NCI-H2029 (cell line): ENCODE measurements around the gene INPP5F.
"Not testable (repeated sequence)": the region's sequence is repeated elsewhere in the genome, so short reads cannot be mapped to it uniquely, and the experiment has no call there.

Experiments used
- DNase-seq: peaks from one replicate; lab custom pipeline; 2025; lab: John Stamatoyannopoulos, UW

Gene INPP5F

DNA sequence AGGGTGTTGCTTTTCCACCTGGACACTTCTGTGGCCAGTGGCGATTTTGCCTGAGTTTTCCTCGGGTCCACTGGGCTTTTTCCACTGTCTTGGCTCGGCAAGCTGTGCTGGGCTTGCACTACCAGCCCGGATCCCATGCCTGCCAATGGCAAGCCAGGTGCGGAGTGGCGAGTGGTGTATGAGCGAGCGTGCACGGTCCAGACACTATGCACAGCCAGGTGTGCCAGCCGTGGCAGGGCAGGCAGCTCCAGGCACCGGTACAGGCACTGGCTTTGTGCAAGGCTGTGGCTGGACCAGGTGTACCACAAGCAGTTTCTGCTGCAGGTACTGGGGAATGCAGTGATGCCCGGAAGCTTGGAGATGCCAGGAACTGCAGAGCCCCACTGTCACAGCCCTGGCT, 22.1 kb downstream of the INPP5F start:
- no peak for DNase-seq

DNA sequence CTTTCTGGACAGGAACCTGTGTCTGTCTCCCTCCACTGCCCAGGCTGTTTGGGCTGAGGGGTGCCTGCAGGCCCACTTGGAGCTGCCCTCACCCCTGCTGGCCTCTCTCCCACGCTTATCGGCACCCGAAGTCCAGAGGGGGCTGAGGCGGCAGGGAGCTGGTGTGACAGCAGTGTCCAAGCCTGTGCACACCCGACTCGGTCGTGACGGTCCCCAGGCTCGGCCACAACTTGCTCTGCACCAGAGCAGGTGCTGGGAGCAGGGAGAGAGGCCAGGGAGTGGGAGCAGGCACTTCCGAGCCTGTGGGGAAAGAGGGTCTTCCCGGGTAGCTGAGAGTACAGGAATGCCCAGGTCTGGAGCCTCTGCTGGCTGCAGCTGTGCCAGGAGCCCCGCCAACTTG, 23.0 kb downstream of the INPP5F start:
- no peak for DNase-seq

DNA sequence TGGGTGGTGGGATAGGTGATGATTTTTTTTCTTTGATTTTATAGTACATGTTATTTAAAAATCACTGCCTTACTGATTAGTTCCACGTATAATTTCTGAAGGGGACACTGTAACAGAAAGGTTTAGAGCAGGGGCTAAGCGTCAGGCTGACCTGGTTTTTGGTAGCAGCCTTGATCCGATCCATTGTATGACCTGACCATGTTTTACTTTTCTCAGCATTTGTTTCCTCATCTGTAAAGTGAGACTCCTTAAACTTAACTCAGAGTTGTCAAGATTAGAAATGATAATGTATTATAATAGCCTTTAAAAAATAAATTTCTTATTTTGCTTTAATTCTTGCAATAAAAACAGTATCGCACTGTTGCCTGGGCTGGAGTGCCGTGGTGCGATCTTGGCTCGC, 23.6 kb downstream of the INPP5F start:
- DNase-seq: no peak

DNA sequence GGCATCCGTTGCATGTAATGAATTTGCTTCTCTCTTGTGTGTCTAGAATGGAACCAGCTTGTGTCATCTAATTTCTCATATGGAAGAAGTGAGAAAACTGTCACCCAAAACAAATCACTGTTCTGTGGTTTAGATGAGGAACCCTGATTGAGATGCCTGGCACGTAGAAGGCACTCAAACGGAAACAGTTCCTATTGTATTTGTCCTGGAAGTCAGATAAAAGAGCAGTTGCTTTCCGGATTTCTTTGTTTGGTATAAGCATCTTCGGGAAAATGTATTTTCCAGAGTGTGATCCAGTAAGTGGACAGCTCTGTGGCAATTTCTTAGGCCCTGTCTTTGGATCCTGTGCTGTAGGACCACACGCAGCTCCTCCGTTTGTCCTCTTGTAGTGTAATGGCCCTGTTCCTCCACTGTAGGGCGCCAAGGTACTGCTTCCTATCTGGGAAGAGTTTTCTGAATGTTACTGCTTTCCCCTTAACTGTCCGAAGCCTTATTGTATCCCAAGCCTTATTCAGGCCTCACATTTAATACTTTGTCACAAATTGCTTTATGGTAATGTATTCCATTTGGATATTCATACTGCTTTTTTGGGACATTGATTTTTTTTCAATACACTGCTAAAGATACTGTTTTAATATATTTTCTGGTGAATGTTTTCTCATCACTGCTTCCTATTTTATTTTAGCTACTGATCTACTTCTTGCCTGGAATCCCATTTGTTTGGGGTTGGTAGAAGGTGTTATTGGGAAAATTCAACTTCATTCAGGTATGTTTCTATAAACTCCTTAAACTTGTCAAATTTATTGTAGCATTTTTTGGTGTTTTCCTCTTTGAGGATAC, 24.8 kb downstream of the INPP5F start:
- DNase-seq: peak; percentile 38

DNA sequence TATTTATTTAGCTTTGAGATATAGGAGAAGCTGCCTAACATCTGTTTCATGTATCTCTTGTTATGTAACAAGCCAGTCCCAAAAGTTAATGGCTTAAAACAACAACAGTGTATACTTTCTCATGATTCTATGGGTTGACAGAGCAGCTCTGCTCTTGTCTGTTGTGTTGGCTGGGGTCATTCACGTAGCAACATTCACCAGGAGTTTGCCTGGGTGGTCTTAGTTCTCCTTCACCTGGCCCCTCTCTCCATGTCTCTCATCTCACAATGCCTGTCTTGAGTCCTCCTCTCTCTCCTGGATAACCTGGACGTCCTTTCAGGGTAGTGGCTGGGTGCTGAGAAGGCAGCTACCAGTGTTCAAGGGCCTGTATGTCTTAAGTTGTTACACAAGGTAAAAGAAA, 27.5 kb downstream of the INPP5F start:
- no peak for DNase-seq

DNA sequence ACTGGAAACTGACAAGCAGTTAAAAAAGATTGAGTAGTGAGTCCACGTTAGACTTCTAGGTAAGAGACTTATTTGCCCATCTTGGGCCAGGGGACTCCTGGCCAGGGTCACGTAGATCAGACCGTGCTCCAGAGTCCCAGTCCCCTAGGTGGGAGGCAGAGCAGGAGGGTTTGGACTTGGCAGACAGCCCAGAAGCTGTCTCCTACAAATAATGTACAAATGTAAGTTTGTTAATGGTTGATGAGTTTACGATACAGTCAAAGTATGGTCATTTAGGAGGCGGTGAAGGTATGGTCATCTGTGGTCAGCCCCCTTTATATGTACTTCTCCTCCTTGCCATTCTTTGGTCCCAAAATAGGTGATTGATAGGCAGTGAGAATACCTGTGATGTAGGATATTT, 28.2 kb downstream of the INPP5F start:
- no peak for DNase-seq

DNA sequence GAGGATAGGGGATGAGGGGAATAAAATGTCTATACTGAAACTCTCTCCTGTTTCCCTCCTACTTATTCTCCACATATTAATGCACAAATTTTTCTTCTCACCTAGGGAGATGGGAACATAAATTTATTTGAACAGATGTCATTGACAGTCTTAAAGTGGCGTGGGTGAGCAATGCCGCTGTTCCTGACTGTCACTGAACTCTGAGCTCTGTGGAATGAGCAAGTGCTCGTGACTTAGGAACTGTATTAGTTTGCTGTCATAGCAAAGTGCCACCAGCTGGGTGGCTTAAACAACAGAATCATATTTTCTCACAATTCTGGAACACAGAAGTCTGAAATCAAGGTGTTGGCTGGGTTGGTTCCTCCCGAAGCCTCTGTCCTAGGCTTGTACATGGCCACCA, 29.1 kb downstream of the INPP5F start:
- DNase-seq: no peak

DNA sequence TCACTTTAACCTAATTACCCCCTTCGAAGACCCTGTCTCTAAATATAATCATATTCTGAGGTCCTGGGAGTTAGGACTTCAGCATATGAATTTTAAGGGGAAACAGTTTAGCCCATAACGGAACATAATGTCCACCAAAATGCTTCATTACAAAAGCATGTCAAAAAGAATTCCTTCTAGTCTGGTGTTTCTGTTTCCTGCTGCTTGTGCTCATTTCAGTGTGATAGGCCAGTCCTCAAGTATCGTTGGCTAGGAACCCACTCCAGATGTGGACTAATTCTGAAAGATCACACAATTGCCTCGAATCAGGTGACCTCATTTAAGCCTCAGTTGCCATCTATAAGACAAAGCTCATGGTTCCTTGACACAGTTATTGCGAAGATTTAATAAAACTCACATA, 29.6 kb downstream of the INPP5F start:
- no peak for DNase-seq

DNA sequence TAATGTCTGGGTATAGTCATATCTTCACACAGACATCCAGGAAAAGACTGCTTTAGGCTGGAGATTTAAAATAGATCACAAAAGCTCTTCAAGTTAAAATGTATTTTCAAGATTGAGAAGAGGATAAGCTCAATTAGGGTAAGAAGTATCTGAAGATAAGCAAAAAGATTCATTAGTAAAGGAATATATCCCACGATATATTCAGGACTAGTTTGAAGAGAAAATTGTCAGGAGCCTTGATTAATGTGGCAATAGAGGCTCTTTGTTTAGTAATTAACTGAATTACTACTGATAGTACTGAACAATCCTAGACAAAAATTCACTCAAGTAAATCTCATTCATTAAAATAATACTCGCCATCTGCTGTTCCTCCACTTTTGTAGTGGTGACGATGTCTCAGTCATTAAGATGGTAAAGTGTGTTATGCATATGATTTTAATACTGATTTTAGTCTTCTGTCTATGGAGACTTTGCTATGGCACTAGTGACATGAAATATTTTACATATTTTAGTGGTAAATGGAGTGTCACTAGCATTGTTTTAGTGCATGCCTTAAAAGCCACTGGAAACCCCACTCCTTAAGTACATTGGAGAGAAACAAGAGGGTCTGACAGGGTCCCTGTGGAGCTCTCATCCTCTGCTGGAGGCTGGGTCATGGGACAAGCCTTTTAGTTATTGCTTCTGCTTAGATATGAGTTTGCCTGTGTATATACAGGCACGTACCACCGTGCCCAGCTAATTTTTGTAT, 32.8 kb downstream of the INPP5F start:
- no peak for DNase-seq

DNA sequence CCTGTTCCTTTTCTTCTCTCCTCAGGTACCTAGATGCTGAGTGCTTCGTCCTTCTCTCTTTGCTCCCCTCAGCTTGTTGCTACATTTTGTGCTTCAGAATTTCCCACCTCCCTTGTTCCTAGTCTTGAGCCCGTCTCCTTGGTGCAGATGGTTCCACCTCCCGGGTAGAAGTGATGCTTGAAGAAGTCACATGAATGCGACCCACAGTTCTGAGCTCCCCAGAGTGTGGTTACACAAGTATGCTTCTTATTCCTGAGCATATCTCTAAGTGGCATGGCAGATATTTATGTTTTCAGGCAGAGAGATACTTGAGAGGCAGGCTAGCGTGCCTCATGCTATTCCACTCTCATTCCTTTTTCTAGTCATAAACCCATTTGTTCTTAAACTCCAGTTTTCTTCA, 34.0 kb downstream of the INPP5F start:
- DNase-seq: no peak

DNA sequence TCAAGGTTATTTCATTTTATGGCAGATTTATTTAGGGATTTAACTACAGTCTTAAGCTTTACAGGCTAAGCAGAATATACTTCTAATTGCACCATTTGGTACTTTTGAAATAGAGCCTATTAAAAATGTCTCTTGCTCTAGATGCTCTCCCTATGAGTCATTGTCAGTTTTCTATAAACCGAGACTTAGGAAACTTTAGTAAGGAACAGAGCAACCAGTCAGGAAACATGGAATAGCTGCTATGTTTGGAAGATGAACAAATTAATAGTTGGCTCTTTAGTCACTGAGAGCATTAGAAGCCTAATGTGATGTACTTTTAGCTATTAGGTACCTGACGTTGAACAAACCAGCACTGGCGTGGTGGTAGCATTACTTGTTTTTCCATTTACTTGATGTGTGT, 35.3 kb downstream of the INPP5F start:
- DNase-seq: no peak

DNA sequence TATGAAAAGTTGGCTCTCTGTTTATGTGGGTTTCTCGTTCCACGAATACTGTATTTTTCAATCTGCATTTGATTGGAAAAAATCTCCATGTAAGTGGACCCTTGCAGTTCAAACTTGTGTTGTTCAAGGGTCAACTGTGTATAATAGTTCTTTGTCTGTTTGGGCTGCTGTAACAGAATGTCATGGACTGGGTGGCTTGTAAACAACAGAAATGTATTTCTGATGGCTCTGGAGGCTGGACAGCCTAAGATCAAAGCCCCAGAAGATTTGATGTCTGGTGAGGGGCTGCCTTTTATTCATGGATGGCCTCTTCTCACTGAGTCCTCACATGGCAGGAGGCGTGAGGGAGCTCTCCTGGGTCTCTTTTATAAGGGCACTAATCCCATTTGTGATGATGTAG, 36.2 kb downstream of the INPP5F start:
- no peak for DNase-seq

DNA sequence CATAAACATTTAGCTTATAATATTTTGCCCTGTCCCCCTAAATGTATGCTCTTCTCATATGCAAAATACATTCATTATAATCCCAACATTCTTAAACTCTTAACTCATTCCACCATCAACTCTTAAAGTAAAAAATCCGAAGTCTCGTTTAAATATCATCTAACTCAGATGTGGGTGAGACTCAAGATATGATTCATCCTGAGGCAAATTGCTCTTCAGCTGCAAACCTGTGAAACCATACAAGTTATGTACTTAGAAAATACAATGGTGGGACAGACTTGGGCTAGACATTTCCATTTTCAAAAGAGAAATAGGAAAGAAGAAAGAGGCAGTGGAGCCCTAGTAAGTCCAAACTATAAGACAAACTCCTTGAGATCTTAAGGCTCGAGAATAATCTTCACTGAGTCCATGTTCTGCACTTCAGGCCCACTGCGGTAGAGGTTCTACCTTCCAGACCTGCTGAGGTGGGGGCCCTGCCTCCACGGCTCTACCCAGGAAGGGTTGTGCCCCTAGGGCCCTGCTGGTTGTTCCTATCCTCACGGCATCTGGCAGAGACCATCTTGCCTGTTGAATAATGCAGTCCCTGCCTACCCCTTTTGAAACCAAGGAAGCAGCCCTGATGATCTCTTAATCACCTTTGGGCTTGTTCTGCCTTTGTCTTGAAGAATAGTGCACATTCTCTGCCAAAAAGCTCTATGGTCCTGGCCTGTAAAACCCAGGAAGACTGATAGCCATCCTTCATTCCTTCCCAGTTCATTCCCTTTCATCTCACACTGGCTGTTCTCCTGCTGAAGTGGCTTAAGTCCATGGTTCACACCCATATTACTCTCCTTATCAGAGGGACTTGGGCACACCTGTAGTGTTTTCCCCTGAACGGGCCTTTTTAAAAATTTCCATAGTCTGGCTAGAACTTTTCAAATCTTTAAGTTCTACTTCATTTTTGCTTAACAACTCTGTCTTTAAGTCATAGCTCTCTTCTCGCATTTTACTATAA, 37.3 kb downstream of the INPP5F start:
- no peak for DNase-seq

DNA sequence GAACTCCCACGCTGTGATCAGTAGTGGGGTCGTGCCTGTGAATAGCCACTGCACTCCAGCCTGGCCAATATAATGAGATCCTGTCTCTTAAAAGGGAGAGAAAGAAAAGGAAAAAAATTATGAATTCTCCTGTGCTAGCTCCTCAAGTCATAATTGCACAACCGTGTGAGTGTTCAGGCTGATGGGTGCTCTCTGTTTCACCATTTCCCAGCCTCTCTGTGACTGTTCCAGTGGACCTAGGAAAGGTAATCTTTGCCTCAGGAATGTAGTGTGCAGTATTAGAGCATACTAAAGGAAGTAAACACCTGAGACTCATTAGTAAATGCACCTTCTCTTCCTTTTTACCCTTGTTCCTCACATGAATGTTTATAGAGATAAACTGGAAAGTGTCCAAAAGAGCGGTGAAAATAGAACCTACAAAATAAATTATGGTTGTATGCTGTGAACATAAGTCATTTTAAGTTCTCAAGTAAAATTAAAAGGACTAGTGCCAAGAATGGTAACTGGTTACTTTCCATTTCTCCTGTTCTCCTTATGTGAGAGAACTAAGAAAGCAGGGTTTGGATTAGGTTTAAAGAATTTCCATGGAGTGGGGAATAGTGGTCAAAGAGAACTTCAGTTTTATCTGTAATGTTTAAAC, 42.7 kb downstream of the INPP5F start:
- no peak for DNase-seq

DNA sequence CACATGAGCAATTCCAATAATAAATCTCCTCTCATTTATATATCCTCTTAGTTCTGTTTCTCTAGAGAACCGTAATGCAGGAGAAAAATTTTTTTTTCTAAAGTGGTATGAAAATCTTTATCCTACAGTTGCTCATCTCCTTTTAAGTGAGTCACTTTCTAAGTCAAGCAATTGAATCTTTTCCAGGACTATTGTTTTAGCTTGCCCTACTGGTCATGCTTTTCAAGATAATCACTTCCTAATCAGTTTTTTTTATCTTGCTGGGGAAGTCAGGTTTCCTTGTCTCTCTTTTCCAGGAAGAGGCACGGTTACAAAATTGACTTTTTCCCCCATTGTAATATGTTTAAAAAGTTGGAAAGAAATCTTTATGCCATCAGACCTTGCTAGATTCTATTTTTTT, 44.0 kb downstream of the INPP5F start:
- no peak for DNase-seq

DNA sequence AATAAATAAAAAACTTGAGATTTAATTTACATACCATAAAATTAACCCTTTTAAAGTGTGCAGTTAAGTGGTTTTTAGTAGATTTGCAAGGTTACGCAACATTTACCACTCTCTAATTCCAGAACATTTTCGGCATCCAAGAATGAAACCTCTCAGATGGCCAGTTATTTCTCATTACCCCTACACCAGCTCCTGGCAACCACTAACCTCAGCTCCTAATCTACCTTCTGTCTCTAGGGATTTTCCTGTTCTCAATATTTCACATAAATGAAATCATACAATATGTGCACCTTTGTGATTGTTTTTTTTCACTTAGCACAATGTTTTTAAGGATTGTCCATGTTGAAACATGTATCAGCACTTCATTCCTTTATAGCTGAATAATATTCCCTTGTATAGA, 45.1 kb downstream of the INPP5F start:
- no peak for DNase-seq

DNA sequence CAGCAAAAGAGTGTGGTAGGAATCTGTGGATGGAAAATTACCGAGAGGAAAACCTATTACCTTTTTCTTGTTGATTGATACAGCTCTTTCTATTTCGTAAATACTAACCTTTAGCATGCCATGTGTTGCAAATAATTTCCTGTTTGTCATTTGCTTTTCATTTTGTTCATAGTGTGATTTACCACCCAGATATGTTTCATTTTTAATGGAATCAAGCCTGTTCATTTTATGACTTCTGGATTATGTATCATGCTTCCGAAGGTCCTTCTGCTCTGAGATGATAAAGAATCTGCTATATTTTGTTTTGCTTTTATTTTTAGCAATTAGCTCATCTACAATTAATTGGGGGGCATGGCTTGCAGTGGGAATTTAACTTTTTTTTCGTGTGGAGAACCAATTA, 46.5 kb downstream of the INPP5F start:
- DNase-seq: no peak

DNA sequence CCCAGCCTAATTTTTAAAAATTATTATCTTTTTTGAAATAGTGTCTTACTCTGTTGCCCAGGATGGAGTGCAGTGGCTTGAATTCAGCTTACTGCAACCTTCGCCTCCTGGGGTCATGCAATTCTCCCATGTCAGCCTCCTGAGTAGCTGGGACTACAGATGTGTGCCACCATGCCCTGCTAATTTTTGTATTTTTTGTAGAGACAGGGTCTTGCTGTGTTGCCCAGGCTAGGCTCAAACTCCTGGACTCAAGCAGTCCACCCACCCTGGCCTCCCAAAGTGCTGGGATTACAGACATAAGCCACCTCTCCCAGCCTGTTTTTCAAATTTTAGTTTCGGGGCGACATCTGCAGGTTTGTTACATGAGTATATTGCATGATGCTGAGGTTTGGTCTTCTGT, 47.2 kb downstream of the INPP5F start:
- DNase-seq: not testable (repeated sequence)

DNA sequence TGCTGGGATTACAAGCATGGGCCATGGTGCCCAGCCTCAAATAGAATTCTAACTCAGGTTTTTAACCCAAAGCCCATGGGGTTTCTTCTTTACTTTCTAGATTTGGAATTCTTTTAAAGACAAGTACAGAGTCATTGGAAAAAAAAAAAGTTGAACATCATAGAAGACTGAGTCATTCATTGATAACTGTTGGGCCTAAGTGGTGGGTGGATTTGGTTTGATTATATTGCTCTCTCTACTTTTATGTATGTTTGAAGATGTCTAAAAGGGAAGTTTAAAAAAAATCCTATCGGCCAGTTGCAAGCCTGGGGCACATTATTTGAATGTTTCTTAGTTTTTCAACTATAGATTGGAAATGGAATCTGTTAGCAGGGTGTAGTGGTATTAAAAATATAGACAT, 49.7 kb downstream of the INPP5F start:
- DNase-seq: no peak

DNA sequence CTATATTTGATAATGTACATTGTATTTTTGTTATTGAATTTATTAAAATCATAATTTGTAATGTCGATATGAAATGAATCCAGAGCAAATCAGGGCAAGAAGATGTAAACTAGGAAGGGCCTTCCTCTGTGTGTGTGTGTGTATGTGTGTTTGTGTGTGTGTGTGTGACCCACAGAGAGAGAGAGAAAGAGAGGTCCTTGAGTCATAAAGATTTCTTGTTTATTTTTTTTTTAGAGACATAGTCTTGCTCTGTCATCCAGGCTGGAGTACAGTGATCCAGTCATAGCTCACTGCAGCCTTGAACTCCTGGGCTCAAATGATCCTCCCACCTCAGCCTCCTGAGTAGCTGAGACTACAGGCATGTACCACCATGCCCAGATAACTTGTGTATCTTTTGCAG, 50.7 kb downstream of the INPP5F start:
- DNase-seq: no peak

DNA sequence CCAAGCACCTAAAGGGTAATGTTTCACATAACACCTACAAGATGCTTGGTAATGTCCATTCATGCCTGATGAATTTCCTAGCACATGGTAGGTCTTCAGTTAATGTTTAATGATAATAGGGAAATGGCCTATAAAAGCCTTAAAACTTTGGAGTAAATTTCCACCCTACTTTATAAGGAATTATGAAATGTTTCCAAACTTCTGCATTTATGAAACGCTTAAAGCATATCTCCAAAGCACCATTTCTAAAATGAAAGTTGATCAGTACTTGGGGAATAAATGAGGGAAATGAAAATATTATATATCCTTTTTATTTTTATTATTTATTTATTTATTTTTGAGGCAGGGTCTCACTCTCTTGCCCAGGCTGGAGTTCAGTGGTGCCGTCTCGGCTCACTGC, 51.8 kb downstream of the INPP5F start:
- DNase-seq: no peak
